NB4 (cell line): ENCODE results near the gene PLCH1.
A peak's percentile ranks its signal among the peaks of the same experiment; 100 is the strongest.

Source experiments
- POLR2A ChIP-seq: IDR thresholded peaks from 2 replicates; pipeline ENCODE4 v1.6.1; 2011; ENCODE audit warnings: mild to moderate bottlenecking; ENCODE audit not compliant: insufficient read length; ENCODE audit errors: extremely low read depth
- TF ChIP-seq, protein P1 (sequence below): IDR thresholded peaks from one replicate; pipeline ENCODE4 v1.5.1; 2012; ENCODE audit warnings: low read depth, low read length
- TF ChIP-seq, protein P2 (sequence below): IDR thresholded peaks from 2 replicates; pipeline ENCODE4 v1.6.1; 2011; ENCODE audit warnings: low read depth, low read length

GRCh38 chr3:155334914-155335723 lies 409.8 kb downstream of the PLCH1 start:
- TF ChIP-seq, protein P1, sequence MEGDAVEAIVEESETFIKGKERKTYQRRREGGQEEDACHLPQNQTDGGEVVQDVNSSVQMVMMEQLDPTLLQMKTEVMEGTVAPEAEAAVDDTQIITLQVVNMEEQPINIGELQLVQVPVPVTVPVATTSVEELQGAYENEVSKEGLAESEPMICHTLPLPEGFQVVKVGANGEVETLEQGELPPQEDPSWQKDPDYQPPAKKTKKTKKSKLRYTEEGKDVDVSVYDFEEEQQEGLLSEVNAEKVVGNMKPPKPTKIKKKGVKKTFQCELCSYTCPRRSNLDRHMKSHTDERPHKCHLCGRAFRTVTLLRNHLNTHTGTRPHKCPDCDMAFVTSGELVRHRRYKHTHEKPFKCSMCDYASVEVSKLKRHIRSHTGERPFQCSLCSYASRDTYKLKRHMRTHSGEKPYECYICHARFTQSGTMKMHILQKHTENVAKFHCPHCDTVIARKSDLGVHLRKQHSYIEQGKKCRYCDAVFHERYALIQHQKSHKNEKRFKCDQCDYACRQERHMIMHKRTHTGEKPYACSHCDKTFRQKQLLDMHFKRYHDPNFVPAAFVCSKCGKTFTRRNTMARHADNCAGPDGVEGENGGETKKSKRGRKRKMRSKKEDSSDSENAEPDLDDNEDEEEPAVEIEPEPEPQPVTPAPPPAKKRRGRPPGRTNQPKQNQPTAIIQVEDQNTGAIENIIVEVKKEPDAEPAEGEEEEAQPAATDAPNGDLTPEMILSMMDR, result no peak
- TF ChIP-seq POLR2A, result no peak
- TF ChIP-seq, protein P2, sequence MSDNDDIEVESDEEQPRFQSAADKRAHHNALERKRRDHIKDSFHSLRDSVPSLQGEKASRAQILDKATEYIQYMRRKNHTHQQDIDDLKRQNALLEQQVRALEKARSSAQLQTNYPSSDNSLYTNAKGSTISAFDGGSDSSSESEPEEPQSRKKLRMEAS, result peak; percentile 93
